GM12801 (cell line): Measurements from ENCODE around the gene PDGFA.

ENCODE experiments used
- TF ChIP-seq, protein P1 (sequence below): IDR thresholded peaks from one replicate; pipeline ENCODE4 v1.5.1; 2011; ENCODE audit warnings: control low read depth; ENCODE audit not compliant: insufficient read length; ENCODE audit errors: extremely low read depth

Gene PDGFA

DNA sequence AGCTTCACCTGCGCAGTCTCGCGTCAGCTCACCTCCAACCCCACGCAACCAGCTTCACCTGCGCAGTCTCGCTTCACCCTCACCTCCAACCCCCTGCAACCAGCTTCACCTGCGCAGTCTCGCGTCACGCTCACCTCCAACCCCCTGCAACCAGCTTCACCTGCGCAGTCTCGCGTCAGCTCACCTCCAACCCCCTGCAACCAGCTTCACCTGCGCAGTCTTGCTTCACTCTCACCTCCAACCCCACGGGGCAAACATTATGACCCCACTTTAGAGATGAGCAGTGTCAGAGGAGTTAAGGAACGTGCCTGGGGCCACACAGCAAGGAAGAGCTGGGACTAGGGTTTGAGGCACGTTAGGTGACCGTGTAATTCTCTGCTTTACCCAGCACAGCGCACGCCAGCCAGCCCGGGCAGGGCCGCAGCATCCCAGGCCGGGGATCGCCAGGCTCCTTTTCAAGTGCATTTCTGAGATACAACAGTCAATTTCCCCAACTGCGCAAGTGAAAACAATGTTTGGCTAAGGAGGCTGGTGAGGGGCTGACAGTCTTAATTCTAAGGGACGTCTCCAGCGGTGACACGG, 22.6 kb upstream of the PDGFA start:
- TF ChIP-seq, protein P1, sequence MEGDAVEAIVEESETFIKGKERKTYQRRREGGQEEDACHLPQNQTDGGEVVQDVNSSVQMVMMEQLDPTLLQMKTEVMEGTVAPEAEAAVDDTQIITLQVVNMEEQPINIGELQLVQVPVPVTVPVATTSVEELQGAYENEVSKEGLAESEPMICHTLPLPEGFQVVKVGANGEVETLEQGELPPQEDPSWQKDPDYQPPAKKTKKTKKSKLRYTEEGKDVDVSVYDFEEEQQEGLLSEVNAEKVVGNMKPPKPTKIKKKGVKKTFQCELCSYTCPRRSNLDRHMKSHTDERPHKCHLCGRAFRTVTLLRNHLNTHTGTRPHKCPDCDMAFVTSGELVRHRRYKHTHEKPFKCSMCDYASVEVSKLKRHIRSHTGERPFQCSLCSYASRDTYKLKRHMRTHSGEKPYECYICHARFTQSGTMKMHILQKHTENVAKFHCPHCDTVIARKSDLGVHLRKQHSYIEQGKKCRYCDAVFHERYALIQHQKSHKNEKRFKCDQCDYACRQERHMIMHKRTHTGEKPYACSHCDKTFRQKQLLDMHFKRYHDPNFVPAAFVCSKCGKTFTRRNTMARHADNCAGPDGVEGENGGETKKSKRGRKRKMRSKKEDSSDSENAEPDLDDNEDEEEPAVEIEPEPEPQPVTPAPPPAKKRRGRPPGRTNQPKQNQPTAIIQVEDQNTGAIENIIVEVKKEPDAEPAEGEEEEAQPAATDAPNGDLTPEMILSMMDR = no peak

DNA sequence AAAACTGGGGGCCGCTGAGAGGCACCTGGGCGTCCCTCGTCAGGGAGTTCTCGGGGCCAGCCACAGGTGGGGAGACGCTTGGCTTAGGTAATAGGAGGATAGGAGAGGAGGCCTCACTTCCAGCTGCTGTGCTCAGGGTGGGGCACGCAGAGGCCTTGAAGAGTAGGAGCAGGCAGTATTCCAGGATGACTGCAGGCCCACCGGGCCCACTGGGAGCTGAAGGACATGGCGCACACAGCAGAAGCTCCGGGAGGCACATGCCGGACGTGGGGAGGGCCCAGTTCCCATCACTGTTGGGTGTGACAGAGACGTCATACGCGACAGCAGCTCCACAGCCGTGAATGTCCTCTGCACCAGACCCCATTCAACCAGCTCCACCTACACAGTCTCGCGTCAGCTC, 22.0 kb upstream of the PDGFA start:
- TF ChIP-seq, protein P1 = no peak

DNA sequence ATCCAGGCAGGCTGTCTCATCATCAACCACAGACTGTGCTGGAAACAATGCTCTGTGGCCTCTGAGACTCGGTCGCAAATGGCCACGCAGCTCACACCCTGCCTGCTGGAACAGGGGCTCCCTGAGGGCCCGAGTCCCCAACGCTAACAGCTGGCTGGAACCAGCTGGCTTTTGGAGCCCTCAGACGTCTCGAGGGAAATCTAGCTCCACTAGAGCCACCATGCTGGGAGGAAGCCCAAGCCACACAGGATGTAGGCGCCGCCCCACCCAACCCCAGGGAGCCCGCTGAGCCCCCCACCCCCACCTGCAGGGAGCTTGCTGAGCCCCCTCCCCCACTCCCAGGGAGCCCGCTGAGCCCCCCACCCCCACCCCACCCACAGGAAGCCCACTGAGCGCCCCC, 21.4 kb upstream of the PDGFA start:
- TF ChIP-seq, protein P1 = no peak

DNA sequence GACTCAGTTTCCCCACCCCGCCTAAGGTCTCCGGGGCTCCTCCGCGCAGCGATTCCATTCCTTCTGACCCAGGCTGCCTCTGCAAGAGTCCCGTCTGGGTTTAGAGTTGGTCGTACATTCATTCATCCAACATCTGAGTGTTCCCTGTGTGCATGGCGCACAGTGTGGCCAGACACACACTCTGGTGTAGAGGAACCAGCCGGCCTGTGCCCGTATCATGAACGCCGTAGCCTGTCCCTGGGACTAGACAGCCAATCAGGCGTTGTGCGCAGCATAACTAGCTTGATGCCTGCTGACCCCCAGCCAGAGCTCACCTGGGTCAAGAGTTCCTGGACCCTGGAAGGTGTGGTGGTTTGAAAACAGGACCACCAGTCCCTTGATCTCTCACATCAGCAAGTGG, 20.9 kb upstream of the PDGFA start:
- TF ChIP-seq, protein P1 = no peak

DNA sequence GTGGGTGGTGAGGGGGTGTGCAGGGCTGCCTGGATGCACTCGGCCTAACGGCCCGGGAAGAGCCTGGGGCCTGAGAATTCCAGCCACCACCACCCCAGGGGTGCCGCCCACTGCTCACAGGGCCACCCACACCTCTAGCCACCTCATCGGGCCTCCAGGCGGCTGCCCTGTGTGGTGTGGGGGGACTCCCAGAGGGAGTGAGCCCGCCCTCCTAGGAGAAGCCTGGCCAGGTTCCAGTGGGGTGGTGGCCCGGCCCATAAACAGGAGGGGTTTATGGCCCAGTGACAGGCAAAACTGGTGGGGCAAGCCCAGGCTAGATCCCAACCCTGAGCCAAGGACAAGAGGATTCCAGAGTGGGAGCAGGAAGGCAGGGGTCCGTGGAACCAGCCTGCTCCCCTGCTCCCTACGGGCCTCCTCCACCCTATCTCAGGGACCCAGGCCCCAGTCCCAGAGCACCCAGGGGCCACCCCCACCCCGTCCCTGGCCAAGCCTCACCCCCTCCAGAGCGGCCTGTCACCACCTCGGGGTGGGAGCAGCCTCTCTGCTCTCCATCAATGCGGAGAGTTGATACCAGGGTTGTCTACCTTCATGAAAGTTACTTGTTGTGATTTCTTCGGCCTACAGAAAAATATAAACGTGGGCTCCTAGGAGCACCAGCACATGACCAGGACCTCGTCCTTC, 20.2 kb upstream of the PDGFA start:
- TF ChIP-seq, protein P1 = no peak

DNA sequence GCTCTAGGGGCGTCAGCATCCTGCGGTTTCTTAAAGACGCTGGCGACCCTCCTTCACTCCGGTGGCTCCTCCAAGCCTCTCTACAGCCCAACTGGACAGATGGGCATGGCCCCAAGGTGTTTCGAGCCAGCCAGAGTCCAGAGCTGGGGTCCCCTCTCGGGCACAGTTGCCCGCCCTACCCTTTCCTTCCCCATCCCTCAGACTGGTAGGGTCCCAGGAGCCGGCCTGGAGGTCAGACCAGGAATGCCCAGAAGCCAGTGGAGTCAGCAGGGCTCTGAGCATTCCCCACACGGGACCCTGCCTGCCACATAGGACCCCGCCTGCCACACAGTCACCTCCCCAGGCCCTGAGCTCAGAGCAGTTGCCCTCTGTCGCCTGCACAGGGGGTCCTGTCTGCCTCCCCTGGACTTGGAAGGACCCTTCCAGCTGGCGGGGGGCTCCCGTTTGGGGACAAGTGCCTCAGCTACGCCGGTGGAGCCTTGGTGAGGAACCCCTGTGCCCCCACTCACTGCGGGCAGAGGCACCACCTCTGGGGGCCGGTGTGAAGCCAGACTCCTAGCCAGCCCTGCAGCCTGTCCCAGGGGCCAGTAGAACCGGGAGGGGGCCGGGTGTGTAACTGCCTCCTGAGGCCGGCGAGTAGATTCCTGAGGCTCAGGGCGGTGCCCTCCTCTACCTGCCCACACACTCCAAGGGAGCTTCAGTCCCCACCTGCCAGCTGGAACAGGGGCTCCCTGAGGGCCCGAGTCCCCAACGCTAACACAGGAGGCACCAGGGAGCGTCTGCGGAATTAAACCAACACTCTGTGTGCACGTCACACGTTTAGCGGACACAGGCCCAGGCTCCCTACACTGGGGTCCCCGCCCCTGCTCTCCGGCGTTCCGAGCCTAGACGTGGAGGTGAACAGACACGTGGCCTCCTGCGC, 19.4 kb upstream of the PDGFA start:
- TF ChIP-seq, protein P1 = no peak

DNA sequence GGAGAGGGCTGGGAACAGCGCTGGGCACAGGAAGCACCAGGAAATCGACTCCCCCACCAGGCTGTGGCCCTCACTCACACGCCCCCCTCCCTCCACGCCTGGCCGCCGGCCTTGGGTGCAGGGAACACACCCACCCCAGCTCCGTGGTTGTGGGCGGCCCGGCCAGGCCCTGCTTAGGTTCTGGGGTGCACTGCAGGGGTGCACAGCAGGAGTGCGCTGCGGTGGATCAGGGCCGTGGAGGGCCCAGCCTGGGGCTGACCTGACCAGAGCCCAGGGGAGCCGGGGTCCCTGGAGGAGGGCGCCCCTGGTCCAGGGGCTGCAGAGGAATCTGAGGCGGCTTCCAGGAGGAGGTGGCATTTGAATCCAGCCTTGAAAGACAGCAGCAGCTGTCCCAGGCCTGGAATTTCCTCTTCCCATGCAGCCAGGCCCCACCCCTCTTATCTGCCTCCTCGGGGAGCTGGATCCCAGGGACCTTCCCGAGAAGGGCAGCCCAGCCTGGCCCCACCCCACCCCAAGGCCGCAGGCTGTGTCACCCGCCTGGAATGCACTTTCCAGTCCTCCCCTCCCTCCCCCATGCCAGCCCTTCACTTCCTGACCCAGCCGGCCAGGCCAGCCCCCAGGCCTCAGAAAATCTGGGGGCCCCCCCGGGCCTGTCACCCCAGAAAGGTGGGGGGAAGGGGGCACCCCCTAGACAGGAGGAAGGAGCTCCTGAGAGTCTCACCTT, 18.4 kb upstream of the PDGFA start:
- TF ChIP-seq, protein P1 = no peak
